ENCODE data around the gene PRKAR1B. TPM values are rescaled to one million over a fixed set of nuclear protein-coding genes. Genes with fewer than 3 reads are reported as not detected.

The PRKAR1B gene
- total and polyA plus RNA-seq, 8 donors: 16.3 to 43.5 (median 37.6) TPM

DNA sequence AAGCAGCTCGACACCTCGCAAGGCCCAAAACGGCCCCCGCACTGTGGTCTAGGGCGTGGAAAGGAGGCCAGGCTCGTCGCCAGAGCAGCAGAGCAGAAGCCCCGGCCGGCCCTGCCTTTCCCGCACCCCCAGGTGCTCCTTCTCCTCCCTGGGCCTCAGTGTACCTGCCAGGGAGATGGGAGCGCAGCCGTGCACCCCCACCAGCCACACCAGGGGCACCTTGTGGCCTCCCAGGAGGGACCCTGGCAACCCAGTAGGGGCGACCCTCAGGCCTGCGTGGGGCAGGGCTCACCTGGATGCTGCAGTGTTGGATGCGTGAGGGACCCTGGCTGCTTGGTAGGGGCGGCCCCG, 217.0 kb downstream of the PRKAR1B start:
- intact Hi-C loops (cut with DNase I): no loop called here

DNA sequence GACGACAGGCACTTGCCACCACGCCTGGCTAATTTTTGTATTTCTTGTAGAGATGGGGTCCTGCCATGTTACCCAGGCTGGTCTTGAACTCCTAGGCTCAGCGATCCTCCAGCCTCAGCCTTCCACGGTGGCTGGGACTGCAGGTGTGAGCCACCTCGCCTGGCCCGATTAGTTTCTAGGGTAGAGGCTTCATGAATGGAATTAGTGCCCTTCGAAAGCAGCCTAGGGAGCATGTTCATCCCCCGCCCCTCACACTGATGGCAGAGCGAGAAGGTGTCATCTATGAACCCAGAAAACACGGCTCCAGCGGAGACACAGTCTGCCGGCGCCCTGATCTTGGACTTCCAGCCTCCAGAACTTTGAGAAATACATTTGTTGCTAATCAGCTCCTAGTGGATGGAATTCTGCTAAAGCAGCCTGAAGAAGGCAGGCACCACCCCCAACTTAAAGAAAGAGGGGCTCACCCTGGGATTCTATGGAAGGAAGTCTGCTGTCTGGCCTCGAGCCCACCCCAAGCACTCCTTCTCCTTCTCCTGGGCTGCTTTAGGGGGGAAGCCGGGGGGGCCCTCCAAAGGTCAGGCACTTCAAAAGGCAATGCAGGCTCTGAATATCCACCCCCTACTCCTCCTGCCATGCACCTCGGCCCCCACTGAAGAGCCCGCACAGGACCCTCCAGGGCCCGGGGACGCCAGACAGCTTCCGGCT, 217.5 kb downstream of the PRKAR1B start:
- peaks cover 0 to 37% of the 10 kb centered on the region in 2 donors for H3K36me3 ChIP-seq
- peaks cover 0 to 2% of the 10 kb centered on the region in 2 donors for H3K27me3 ChIP-seq
- DNase-seq: peak in 1 of 4 donors; percentile 38
- H3K4me1 ChIP-seq: peaks cover 5 to 18% of the 10 kb centered on the region in 2 donors
- no peak overlapping the region for H3K4me3 ChIP-seq
- no peak for TF ChIP-seq CTCF (IDR thresholded peaks at IDR 0.05)
- no peak for ATAC-seq
- H3K9me3 ChIP-seq: no peaks in the 10 kb centered on the region
- intact Hi-C loops (cut with DNase I): no loop called here
- H3K27ac ChIP-seq: no peak overlapping the region

More for the DNA sequence above, 217.0 kb downstream of the PRKAR1B start:
- H3K4me3 ChIP-seq: no peak overlapping the region
- H3K27ac ChIP-seq: no peak overlapping the region
- H3K27me3 ChIP-seq: peaks cover 0 to 5% of the 10 kb centered on the region in 2 donors
- no peak for ATAC-seq
- peak in 1 of 4 donors; percentile 78 for DNase-seq
- H3K36me3 ChIP-seq: peaks cover 0 to 37% of the 10 kb centered on the region in 2 donors
- no peak for TF ChIP-seq CTCF (IDR thresholded peaks at IDR 0.05)
- H3K4me1 ChIP-seq: peaks cover 5 to 14% of the 10 kb centered on the region in 2 donors
- H3K9me3 ChIP-seq: no peaks in the 10 kb centered on the region

GRCh38 chr7:508461-509170, 218.5 kb downstream of the PRKAR1B start:
- H3K4me1 ChIP-seq: peaks cover 8 to 26% of the 10 kb centered on the region in 2 donors
- H3K36me3 ChIP-seq: peaks cover 0 to 37% of the 10 kb centered on the region in 2 donors
- H3K9me3 ChIP-seq: no peaks in the 10 kb centered on the region
- ATAC-seq (no peak), DNase-seq (peak in 1 of 4 donors; percentile 60)
- no peak overlapping the region for H3K27ac ChIP-seq
- intact Hi-C loops (cut with DNase I): no loop called here
- TF ChIP-seq CTCF (IDR thresholded peaks at IDR 0.05): no peak
- H3K4me3 ChIP-seq: no peak overlapping the region
- H3K27me3 ChIP-seq: no peaks in the 10 kb centered on the region

DNA sequence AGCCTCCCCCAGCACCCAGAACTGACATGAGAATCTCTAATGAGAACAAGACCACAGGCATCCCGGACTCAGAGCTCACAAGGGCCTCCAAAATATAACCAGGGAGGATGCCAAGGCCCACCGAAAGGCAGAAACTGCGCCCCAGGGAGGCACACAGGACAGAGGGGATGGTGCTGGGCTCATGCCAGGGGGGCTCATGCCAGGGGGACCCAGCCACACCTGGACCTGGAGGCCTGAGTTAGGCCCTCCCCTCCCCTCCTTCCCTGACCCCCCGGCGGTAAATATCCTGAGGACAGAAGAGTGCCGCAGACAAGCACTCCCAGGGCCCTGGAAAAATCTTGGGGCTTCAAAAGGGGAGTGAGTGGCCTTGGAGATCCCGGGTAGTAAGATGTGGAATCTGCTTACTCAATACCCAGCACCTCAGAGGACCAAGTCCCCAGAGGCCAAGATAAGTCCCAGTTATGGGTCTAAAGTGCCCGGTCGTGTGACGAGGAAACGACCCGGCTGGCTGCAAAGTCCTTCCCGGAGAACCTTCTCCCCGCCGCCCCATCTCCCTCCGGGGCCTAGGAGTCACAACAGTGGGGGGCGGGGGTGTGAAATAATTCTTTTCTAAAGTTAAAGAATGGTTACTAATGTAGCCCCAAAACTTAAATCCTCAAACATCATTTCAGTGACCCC, 219.3 kb downstream of the PRKAR1B start:
- H3K36me3 ChIP-seq: peaks cover 0 to 37% of the 10 kb centered on the region in 2 donors
- intact Hi-C loops (cut with DNase I): no loop called here
- peaks cover 5 to 22% of the 10 kb centered on the region in 2 donors for H3K4me1 ChIP-seq
- no peak for TF ChIP-seq CTCF (IDR thresholded peaks at IDR 0.05)
- no peaks in the 10 kb centered on the region for H3K9me3 ChIP-seq
- no peak overlapping the region for H3K4me3 ChIP-seq
- no peaks in the 10 kb centered on the region for H3K27me3 ChIP-seq
- peak in 2 of 4 donors; percentile 23 to 45 for DNase-seq
- no peak for ATAC-seq
- H3K27ac ChIP-seq: no peak overlapping the region
